Activated CD4-positive, CD25-positive, alpha-beta regulatory T cell (primary cell): ENCODE measurements around the gene EYA3.
"Not testable (repeated sequence)": the region's sequence is repeated elsewhere in the genome, so short reads cannot be mapped to it uniquely, and the experiment has no call there.

ENCODE experiments used
- DNase-seq, 4 experiments: peaks; one replicate each; lab custom pipeline; 2025; lab: John Stamatoyannopoulos, UW

EYA3 gene

DNA sequence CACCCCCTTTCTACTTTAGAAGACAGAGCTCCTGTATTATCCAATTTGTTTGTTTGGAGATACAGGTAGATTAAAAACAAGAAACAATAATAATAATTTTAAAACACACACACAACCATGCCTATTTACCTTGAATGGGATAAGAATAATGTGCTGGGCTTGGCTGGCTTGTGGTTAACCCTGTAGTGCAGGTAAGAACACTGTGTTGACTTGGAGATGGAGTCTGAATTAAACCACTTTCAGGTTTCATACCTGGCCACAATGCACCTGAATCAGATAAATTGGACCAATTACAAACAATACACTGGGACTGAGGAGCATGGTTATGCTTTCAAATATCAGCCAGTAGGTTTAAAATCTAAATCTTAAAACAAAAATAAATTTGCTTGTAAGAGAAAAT is 60.8 kb downstream of the EYA3 start:
- no peak for DNase-seq

GRCh38 chr1:28027238-28027637 is 61.2 kb downstream of the EYA3 start:
- no peak for DNase-seq

- DNase-seq, result no peak
These were observed 62.1 kb downstream of the EYA3 start for GRCh38 chr1:28026329-28026728.

GRCh38 chr1:28021064-28021463 is 67.3 kb downstream of the EYA3 start:
- DNase-seq, result no peak

GRCh38 chr1:28010969-28011368 is 77.4 kb downstream of the EYA3 start:
- no peak for DNase-seq

- not testable (repeated sequence) for DNase-seq
These were observed 85.3 kb downstream of the EYA3 start for GRCh38 chr1:28003117-28003516.

GRCh38 chr1:28002600-28002999 is 85.8 kb downstream of the EYA3 start:
- DNase-seq, result no peak

DNA sequence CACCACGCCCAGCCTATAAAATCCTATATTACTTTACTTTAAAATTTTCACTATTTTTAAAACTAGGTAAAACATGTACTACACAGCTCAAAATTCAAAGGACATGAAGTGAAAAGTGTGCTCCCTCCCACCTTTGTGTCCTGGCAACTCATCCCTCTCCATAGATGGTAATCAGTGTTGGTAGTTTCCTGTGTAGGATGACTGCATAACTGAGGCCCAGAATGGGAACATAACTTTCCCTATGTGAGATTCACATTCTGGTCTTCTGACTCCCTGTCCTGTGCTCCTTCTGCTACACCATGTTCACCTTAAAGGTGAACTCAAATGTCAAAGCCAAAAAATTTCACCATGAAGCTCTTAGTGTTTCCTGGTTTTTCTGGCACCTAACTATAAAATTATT is 89.4 kb downstream of the EYA3 start:
- no peak for DNase-seq

- not testable (repeated sequence) for DNase-seq
These were observed 93.9 kb downstream of the EYA3 start for GRCh38 chr1:27994526-27994925.

DNA sequence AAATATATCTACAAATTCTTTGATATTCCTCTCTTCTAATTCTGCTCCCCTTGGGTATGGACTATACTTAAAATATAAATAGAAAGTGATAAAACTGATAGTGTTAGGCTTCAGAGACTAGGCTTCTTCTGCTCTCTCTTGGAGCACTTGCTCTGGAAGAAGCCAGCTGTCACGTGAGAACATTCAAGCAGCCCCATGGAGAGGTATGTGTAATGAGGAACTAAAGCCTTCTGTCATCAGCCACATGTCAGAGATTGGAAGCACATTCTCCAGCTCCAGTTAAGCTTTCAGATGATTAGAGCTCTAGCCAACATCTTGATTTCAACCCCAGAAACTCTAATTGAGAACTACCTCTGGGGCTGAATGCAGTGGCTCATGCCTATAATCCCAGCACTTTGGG is 94.3 kb downstream of the EYA3 start:
- no peak for DNase-seq

- DNase-seq, result no peak
These were observed 95.2 kb downstream of the EYA3 start for GRCh38 chr1:27993241-27993640.

GRCh38 chr1:27992276-27992675 is 96.1 kb downstream of the EYA3 start:
- DNase-seq, result peak in 2 of 4 experiments; percentile 22 to 28

DNA sequence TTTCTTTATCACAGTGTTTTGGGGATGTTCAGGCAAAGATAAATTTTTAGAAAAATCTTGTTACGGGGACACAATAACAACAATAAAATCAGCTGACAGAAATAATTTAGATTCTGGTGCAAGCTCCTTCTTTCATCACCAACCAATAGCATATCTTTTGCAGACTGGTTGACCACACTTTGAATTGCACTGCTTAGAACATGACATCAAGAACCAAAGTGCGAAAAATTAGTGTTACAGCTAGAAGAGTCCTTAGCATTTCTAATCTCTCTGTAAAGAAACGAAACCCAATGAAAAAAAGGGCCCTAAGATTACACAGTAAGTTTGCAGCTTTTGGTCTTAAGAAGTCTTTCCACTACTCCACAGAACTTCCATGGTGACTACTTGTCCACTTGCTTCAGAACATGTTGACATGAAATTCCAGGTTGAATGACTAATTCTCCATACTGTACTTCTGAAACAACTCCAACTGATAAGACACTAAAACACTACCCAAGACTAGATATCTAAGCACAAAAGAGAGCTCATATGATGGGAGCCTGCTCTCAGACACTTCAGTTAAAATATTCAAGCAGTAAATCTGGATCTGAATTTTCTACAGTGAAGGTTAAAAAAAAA is 97.4 kb downstream of the EYA3 start:
- DNase-seq, result no peak

- no peak for DNase-seq
These were observed 107.3 kb downstream of the EYA3 start for GRCh38 chr1:27981145-27981544.

DNA sequence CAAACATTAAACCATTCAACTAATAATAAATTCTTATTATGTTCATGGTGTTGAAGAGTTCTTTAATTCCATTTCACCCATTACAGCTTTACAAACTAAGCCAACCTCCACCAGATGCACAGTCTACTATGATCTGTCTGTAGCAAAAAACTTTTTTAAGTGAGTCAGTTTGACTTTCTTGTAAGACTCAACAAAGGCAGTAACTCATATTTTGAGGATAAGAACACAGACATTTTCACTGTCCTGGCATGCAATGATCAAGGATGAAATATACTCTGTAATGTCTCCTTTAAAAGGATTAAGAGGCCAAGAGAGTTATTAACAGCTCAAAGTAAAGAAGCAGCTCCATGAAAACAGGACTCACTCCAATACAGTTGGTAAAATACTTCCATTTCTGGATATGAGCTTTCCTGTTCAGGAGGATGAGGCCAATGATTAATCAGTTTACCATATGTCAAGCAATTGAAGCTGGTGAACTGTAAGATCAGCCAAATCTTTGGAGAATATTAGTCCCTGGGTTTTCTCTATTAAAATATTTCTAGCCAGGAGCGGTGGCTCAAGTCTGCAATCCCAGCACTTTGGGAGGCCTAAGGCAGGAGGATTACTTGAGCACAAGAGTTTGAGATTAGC is 108.1 kb downstream of the EYA3 start:
- no peak for DNase-seq

DNA sequence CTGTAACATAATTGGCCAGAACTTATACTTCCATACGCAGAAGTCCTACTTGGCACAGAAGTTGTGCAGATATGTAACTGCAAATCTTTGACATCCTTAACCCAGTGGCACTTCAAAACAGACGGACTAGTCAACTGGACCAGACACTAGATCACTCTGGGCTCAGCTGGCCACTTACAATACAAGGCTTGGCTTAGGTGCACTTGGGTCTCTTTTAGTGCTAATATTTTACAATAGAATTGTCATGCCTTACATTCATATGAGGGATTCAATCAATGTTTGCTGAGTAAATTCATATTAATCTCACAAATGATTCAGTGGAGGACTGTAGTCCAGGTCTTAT is 108.6 kb downstream of the EYA3 start:
- DNase-seq, result no peak

DNA sequence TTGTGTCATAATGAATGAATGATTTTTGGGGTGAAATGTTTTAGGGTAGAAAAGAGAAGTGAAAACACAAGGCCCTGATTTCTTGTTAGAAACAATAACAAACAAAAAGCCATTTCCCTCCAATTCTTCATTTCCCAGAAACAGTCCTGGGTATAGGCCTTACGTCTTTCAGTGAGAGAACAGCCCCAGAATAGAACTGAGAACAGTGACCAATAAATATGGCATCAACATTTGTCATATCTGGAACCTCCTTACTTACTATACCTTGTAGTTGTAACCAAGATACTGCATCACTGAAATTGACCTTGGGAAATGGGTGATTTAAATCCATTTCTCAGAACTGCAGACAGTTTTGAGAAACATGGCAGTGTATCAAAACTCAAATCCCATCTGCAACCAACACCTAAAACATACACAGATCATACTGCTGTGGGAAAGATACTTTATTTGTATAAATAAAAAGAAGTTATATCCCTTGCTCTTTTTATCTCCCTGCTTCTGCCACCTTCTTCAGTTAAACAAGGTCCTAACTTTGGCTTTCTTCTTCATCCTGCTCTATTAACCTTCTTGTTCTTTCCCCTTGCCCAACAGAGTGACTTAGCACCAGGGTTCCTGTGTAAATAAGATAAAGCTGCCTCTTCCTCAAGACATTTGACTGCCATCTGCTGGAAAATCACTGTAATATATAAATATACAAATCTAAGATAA is 109.1 kb downstream of the EYA3 start:
- no peak for DNase-seq

DNA sequence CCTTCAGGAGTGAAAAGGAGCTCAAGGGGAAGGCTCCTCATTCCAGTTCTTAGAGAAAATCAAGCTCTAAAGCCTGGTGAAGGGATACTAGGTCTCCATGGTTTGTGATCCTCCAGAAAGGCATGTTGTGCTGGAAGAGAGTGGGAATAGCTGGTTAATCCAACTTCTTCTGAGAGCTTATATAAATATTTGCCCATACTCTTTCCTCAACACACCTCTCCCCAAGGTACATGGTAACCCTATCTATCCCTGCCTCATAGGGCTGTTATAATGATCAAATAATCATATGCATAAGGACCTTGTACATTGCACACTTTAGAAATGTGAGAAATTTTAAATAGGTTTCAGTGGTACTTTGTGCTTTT is 114.0 kb downstream of the EYA3 start:
- DNase-seq, result no peak

GRCh38 chr1:27973771-27974416 is 114.5 kb downstream of the EYA3 start:
- DNase-seq, result no peak

DNA sequence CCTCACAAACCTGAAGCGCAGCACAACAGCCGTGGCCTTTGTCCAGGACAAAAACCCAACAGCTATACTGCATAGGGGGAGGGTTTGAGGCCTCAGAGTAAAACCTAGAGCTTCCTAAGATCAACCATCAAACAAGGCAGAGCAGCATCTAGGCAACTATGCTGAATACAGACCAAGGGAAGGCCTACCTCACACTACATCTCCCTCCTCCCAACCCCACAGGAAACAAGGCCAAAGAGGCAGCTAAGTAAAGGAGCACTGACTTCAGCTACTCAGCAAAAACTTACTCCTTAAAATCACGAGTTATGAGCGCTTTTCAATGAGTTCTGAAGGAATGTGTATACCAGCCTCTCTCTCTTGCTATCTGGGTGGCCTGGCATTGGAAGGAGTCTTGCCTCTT is 116.3 kb downstream of the EYA3 start:
- no peak for DNase-seq

GRCh38 chr1:27971674-27972073 is 116.7 kb downstream of the EYA3 start:
- no peak for DNase-seq

DNA sequence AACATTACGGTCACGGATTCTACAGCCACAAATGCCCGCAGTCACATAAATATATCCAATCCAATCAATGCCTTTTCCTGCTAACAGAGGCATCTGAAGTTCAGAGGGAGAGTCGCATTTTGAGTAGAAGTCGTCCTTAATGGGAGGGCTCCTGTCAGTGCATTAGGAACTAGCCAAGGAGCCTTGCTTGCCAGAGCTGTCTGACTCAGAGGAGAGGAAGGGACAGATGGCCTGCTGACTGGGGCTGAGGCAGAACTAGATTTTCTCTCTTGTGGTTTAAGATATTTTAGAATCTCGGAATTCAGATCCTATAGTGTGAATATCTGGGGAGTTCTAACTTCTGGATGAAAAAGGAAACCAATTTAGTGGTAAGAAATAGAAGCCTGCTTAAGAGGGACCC is 118.0 kb downstream of the EYA3 start:
- no peak for DNase-seq

GRCh38 chr1:27968692-27969091 is 119.7 kb downstream of the EYA3 start:
- DNase-seq, result no peak
